PFSK-1 (cell line): ENCODE data around the gene GSTM2.

ENCODE experiments used
- FOXP2 ChIP-seq: optimal IDR thresholded peaks from 2 replicates; pipeline ENCODE3; 2011; ENCODE audit warnings: borderline replicate concordance, control low read depth, inconsistent platforms; ENCODE audit not compliant: insufficient read depth; ENCODE audit errors: extremely low read length, extremely low read depth
- POLR2AphosphoS5 ChIP-seq: IDR thresholded peaks from 2 replicates; pipeline ENCODE4 v1.6.1; 2012; ENCODE audit warnings: low read depth, mild to moderate bottlenecking, control low read depth, low read length, moderate library complexity
- REST ChIP-seq, 2 experiments: IDR thresholded peaks; 2 replicates each; pipeline versions ENCODE4 v1.6.1 to v1.8.0; 2011 to 2012; ENCODE audit warnings: low read depth in 2 of 2, low read length in 2 of 2, control low read depth in 1 of 2, inconsistent platforms in 1 of 2, mild to moderate bottlenecking in 1 of 2, moderate library complexity in 1 of 2; ENCODE audit not compliant: insufficient read depth in 1 of 2
- SIN3A ChIP-seq: IDR thresholded peaks from 2 replicates; pipeline ENCODE4 v1.6.1; 2012; ENCODE audit warnings: mild to moderate bottlenecking, low read length, moderate library complexity, borderline replicate concordance; ENCODE audit not compliant: insufficient read depth
- TAF1 ChIP-seq: IDR thresholded peaks from 2 replicates; pipeline ENCODE4 v1.6.1; 2012; ENCODE audit warnings: low read length, control low read depth, borderline replicate concordance; ENCODE audit not compliant: insufficient read depth

Gene GSTM2

GRCh38 chr1:109630898-109631512, 36.9 kb upstream of the GSTM2 start:
- TF ChIP-seq POLR2AphosphoS5 (no peak), TAF1 (no peak), REST (IDR thresholded peaks at IDR 0.05; ENCODE audit: insufficient read depth in 1 of 2, low read depth in 2 of 2, low read length in 2 of 2) (no peak), SIN3A (no peak), FOXP2 (no peak)

GRCh38 chr1:109631513-109632505, 36.0 kb upstream of the GSTM2 start:
- TF ChIP-seq TAF1 = no peak
- no peak for TF ChIP-seq FOXP2
- TF ChIP-seq SIN3A = no peak
- TF ChIP-seq POLR2AphosphoS5 = no peak
- TF ChIP-seq REST (IDR thresholded peaks at IDR 0.05; ENCODE audit: insufficient read depth in 1 of 2, low read depth in 2 of 2, low read length in 2 of 2) = no peak

GRCh38 chr1:109632671-109633346, 35.0 kb upstream of the GSTM2 start:
- TF ChIP-seq TAF1 (no peak), SIN3A (no peak), POLR2AphosphoS5 (no peak), REST (IDR thresholded peaks at IDR 0.05; ENCODE audit: insufficient read depth in 1 of 2, low read depth in 2 of 2, low read length in 2 of 2) (no peak), FOXP2 (no peak)

GRCh38 chr1:109634292-109634691, 33.6 kb upstream of the GSTM2 start:
- TF ChIP-seq FOXP2 = no peak
- TF ChIP-seq REST (IDR thresholded peaks at IDR 0.05; ENCODE audit: insufficient read depth in 1 of 2, low read depth in 2 of 2, low read length in 2 of 2) = no peak
- no peak for TF ChIP-seq SIN3A
- TF ChIP-seq POLR2AphosphoS5 = no peak
- no peak for TF ChIP-seq TAF1
